HG03139 (cell line): ENCODE measurements around the gene CLVS2.

Source experiments
- ATAC-seq: cut with Tn5 transposase; IDR thresholded peaks from one replicate; pipeline ENCODE4 v1.9.1; 2021; ENCODE audit not compliant: unreplicated experiment

Gene CLVS2

DNA sequence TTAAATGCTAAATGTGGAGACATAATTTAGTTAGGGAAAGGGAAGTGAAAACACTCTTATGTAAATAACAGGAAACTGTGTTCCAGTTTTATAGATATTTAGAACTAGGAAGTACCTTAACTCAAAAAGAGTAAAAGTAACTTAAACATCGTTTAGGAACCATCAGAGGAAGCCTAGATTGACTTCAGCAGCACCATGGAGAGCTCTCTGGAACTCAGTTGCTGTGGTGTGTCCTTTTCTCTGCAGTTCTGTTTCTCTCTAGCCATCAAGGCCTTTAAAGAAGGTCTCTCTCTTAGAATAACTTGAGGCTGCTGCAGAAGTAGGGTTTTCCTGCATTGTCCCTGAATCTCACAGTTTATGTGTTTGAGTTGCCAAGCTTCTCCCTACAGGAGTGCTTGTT is 26.9 kb downstream of the CLVS2 start:
- ATAC-seq: no peak

DNA sequence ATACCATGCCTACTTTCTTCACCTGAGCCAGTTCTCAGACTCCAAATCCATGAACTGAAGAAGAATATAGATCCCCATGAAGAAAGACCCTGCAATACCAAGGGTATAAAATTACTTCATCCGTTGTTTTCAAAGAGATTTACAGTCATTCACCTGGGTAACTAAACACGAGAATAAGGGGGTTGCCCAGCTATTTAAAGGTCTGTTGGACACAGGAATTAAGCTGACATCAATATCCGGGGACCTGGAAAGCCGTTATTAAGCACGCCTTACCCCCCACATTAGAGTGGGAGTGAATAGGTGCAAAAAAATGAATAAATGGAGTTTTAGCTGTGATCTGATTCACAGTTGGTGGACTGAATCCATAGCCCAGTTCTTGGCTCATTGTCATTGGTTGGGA is 28.9 kb downstream of the CLVS2 start:
- ATAC-seq: no peak

DNA sequence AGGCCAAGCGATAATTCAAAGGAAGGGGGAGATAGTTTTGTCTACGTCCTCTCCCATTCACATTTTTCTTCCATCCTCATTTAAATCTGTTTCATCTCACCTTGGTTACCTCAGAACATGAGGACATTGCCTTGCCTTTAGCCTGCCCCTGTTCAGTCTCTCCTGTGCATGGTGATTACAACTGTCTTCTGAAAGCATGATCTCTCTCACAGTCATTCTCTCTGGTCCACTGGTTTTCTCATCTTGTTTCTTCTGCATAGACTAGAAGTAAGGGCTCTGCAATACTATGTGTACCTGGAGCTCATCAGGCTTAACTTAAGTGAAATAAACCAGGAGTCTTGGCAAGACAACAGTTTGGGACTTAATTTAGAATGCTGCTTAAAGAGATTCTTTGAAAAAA is 31.4 kb downstream of the CLVS2 start:
- no peak for ATAC-seq

DNA sequence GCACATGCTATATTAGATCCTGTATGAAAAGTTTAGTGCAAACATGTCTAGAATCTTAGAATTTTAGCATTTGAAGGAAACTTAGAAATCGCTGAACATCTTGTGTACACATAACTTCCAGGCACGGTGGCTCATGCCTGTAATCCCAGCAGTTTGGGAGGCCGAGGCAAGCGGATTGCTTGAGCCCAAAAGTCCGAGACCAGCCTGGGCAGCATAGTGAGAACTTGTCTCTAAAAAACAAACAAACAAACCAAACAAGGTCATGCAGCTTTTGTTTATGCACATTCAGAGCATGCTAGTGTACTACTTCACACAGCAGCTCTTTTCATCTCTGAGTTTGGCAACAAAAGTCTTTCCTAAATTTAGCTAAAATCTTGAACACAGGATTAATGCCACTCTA is 32.2 kb downstream of the CLVS2 start:
- ATAC-seq: no peak

DNA sequence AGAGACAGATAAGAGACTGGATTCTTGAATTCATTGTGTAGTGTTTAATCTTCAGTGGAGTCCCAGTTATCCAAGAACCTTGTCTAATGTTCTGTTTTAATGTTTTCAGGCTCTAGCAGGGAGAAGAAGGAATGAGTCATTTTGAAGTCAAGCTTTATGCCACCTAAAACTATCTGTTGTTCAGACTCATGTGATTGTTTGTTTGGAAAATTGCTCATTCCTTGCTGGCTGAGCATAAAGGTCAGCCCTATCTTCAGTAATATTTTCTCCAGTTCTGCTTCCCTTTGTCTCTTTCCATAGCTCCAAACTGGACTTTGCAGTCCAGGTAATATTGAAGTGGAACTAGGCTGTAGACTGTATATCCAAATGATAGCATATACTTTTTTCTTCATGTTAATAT is 34.2 kb downstream of the CLVS2 start:
- ATAC-seq: no peak

DNA sequence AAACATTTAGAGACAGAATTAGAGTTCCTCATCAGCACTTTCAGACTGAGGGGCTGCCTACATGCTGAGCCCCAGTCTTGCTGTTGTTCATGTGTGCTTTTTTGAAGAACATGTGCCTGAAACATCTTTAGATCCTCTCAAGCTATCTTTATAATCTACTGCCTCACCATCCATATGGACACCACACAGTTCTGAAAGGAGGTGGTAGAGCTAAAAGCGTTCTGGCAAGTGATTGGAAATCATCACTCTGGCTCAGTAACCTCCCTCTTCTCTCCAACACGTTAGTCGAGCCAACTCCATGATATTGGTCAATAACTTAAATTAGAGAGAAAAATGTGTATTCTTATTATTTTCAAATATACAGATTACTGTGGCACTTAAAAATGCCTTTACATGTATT is 40.6 kb downstream of the CLVS2 start:
- no peak for ATAC-seq

DNA sequence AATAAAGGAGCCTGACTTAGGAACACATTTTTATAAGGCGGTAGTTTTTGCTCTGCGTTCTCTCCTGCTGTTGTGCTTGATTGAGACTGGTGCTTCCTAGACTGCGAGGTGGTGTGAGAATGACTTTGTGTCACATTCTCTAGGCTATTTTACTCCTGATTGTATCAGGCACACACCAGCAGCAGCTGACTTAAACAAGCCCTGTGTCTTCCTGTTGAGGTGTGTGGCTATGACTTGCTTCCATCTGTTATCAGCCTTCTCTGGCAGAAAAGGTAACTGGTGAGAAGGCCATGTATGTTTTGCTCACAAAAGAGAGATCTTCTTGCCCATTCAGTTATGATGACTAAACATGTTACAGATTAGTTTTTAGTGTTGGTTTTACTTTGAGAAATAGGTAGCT is 43.4 kb downstream of the CLVS2 start:
- ATAC-seq: no peak

DNA sequence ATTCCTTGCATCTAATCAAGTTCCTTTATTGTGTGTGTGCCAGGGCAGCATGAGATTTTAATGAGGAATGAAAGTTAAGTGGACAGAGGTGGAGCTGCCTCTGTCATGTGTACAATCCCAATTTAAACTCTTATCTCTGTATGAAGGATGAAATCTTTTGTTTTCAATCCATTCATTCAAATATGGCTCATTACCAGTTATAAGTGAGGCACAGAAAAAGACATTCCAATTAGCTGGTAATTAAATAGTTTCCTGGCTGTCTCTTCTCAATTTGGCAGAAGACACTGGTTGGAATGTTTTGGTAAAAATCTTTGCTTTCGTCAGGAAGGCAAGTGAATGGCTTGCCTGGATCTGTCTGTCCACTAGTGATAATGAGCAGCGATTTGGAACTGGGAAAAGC is 46.4 kb downstream of the CLVS2 start:
- ATAC-seq: no peak

DNA sequence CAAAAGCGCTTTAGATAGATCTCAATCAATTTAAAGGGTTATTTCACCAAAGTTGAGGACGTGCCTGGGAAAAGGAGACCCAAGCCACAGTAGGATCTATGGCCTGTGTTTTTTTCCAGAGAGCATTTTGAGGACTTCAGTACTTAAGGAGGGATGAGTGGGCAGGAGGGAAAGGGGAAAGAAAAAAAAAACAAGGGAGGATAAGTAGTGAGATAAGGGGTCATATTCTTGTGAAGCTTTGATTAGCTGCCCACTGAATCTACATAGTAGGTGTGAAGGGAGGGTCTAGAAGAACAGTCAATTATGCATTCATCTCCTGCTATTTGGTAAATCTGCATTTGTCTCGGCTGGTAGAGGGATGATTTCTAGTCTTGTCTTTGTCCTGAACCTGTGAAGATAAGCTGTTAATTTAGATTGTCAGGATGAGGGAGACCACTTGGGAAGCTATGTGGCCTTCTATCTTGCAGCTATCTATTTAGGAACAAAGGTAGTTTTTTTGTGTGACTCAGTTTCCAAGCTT is 48.4 kb downstream of the CLVS2 start:
- no peak for ATAC-seq

DNA sequence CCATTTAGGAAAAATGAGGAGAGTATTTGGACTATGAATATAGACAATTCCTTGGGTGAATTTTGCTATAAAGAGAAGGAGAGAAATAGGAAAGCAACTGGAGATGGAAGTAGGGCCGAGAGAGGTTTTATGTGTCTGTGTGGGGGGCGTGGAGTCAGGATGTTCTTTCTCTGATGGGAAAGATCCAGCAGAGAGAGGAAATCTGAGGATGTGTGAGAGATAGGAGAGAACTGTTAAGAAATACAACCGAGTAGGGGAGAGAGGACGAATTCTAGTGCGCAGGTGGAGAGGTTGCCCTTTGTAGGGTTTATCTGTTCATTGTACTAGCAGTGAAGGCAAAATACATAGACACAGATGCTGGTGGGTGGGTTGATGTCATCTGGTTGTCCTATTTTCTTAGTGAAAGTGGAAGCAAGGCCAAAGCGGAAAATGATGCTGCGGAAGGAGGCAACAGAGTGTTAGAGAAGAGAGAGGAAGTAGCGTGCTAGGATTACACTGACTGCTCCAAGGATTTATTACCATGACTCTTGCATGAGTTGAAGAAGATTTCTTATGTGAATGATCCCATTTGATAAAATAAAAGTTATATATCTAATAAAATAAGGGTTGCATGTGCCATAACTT is 57.7 kb downstream of the CLVS2 start:
- no peak for ATAC-seq

DNA sequence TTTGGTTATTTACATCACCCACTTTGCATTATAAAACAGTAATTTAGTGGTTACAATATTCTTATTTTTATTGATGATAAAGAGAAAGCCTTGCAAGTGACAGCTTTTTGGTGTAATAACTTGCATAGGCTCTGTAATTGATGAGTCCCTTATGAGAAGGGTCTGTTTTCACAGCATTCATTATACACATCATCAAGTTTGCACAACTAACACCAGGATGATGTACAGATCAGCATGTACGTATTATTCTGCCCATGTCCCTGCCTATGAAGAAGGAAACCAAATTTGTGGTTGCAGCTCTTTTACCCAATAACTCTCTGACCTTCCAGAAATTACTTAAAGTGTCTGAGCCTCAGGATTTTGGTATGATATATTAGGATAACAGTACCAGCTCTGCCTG is 59.2 kb downstream of the CLVS2 start:
- ATAC-seq: no peak

DNA sequence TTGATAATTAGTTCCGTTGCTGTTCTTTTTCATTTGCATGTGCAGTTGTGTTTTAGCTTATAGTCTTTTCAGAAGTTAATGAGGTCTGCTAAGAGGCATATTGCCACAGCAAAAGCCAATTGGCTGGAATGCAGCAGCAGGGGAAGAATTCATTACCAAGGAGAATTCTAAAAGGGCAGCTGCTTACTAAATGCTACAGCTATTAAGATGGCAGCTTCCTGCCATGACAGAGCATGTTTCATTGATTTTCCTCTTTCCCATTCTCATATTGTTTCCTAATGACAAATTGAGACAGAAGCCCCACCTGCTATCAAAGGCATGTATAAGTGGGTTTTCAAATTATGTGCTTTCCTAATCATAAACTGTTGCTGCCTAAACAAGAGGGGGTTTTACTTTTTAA is 66.6 kb downstream of the CLVS2 start:
- no peak for ATAC-seq

DNA sequence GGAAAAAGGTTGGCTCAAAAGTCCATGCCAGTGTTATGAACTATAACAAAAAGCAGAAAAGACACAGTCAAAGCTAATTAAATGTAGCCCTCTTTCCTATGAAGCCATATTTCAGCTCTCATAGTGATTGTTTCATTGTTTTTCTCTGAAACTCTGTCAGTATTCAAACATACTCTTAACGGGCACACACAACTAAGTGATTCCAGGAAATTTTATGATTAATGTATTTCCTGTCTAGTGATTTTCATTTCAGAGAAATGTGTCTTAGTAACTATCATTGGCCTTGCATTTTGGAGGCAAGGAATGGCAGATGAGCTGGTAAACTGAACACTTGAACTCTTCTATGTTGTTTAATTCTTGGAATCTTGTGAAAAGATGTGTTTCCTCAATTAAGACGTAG is 68.0 kb downstream of the CLVS2 start:
- no peak for ATAC-seq

DNA sequence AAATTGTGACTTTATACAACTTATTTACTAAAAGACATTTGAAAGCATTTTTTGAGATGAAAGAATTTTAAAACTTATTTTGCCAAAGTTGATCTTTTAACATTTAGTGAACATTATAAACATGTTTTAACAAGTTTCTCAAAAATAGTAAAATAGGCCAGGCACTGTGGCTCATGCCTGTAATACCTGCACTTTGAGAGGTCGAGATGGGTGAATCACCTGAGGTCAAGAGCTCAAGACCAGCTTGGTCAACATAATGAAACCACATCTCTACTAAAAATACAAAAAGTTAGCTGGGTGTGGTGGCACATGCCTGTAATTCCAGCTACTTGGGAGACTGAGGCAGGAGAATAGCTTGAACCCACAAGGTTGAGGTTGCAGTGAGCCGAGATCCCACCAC is 78.6 kb downstream of the CLVS2 start:
- ATAC-seq: no peak

DNA sequence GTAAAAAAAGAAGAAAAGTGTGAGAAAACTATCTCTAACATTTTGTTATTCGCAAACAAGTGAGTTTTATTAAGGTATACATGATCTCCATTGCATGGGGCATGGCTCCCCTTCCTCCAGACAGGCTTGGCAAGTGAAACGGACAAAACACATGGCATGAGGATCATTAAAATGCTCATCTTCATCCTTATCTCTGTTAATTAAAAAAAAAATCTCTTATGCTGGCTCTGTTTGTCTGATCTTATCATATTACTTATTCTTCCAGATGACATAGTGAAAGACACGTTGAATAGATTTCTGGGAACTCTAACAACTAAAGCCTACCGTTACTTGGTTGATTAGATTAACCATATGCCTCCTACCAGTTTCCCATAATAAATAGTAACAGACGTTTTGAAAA is 89.4 kb downstream of the CLVS2 start:
- ATAC-seq: no peak

DNA sequence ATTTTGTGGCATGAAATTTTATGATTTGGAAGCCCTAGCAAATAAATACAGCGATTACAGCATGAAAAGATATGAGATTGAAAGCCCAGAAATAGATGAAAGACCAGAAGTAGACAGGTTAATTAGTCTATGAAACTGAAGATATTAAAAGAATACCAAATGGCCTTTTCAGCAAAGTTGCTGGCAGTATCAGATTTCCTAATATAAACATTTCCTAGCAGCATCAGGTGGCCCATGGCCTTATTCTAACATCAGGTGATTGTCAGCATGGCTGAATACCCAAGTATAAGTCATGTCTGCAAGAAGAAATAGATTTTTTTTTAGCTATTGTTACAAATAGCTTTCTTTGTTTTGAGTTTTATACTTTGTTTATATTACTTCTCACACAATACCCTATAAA is 93.2 kb downstream of the CLVS2 start:
- no peak for ATAC-seq

DNA sequence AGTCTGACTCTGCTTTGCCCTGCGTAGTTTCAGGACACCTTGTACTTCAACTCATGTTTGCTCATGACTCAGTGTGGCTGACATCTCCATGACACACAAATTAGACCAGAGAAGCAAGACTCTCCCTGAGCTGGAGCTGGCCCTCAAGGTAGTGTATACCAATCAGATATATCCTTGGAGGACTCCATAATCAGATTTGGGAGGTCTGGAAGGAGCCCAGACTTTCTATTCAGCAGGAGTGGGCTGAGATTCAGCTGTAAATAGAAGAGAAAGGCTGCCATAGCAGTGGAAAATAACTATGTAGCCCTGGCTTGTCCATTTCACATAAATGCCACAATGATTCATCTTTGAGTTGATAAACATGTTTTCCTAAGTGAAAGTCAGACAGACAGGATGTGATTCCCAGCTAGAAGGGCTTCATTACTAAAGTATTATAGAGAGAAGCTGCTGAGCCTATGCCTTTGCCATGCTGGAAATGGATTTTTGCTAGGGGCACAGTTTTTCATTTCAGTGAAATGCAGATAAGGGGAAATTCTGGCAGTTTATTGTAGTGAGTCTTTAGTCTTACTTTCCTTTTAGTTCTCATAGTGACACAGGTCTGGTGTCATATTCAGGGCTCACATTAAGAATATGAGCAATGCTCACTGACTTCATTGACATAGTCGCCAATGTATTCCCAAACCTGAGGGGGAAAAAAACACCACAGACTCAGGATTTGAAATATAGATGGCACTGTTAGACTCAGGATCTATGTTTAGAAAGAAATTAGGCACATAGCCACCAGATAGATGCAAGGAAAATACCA is 95.3 kb downstream of the CLVS2 start:
- no peak for ATAC-seq

DNA sequence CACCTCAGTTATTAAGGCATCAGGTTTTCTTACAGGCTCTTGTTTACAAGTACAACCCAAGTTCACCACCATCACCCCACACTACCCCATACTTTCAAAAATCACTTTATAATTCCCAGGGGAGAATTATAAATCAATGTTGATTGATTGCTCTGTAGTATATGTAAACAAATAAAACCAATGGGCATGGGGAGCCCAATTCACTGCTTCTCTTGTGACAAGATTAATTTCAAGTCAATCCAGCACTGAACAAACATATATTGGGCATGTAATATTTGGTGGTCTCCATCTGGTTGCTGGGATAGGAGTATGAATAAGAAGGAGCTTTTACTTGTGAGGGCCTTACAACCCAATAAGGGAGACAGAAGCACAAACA is 95.8 kb downstream of the CLVS2 start:
- ATAC-seq: no peak

DNA sequence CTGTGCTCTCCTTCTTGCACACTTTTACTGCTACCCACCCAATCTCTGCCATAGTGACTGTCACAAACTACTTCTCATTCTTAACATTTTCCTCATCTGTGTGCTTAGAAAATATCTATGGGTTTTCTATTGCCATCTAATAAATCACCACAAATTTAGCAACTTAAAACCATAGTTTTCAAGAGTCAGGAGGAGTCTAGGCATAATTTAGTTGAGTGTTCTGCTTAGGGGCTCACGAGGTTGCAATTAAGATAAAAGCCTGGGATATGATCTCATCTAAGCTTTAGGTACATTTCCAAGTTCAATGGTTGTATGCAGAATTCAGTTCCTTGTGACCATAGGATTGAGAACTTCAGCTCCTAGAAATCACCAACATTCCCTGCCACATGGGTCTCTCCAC is 98.8 kb downstream of the CLVS2 start:
- no peak for ATAC-seq

DNA sequence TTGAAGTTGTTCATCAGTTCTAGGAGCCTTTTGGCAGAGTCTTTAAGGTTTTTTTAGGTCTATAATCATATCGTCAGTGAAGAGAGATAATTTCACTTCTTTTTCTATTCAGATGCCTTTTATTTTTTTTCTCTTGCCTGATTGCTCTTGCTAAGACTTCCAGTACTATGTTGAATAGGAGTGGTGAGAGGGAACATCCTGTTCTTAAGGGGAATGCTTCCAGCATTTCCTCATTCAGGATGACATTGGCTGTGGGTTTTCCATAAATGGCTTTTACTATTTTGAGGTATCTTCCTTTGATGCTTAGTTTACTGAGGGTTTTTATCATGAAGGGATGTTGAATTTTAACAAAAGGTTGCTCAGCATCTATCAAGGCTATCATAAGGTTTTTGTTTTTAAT is 109.5 kb downstream of the CLVS2 start:
- no peak for ATAC-seq

DNA sequence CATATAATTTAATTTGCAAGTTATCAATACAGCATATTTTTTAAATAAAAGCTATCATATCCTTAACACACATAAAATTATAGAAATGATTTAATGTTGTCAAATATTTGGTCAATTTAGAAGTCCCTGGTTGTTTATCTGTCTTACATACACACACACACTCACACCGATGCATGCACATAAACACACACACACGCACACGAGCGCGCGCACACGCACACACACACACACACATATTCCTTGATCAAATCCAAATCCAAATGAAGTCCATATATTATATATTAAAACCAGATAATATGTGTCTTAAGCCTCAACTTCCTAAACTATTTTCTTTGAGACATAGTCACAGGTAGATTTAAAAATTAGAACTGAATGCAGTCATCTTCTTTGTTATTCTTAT is 120.3 kb downstream of the CLVS2 start:
- ATAC-seq: no peak

DNA sequence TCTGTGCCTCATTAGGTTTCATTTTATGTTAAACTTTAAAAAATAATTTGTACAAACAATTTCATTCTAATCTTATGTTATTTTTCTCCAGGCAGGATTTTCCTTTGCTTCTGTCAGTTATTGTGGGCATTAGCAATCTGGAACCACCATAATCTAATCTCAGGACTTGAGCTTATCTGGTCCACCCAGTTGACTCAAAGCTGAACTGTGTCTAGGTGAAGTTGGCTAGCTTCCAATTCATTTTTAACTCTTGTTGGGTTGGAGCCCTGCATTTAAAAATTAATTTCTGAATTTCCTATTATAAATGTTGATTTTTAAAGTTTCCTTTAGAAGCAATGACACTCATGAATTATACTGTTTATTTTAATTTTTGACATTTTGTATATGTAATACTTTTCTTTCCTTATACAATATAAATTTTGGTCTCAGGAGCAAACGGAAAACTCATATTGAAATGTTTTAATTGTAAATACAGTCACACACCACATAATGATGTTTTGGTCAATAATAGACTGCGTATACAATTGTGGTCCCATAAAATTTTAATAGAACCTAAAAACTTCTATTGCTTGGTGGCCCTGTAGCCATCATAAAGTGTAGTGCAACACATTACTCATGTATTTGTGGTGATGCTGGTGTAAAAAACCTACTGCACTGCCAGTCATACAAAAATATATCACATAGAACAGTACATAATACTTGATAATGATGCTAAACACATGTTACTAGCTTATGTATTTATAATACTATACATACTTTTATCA is 121.3 kb downstream of the CLVS2 start:
- ATAC-seq: no peak
